ENCODE results near the gene SPON2.

DNA sequence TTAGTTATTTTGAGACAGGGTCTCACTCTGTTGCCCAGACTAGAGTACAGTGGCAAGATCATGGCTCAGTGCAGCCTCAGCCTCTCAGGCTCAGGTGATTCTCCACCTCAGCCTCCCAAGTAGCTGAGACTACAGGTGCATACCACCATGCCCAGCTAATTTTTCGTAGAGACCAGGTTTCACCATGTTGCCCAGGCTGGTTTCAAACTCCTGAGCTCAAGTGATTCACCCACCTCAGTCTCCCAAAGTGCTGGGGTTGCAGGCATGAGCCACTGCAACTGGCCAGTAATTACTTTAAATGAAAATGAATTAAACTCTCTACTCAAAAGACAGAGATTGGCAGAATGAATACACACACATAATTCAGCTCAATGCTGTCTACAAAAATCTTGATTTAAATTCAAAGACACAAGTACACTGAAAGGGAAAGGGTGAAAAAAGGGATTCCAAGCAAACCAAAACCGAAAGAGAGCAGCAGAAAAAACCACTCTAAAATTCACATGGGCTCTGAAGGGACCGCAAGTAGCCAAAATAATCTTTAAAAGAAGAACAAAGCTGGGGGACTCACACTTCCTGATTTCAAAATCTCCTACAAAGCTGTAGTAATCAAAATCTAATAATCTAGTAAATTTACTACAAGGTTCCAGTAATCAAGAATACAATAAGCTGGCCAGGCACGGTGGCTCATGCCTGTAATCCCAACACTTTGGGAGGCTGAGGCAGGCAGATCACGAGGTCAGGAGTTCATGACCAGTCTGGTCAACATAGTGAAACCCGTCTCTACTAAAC is 11.8 kb upstream of the SPON2 start:
- no peak for TF ChIP-seq CTCF (optimal IDR thresholded peaks at IDR 0.05 in 1 of 3, IDR thresholded peaks at IDR 0.05 in 1 of 3, conservative IDR thresholded peaks at IDR 0.05 in 1 of 3; ENCODE audit: extremely low read depth in 1 of 3, insufficient read depth in 2 of 3, low read length in 3 of 3)
- no peak for TF ChIP-seq EZH2 (IDR thresholded peaks at IDR 0.05; ENCODE audit: low read length)

Data from keratinocyte (primary cell).